Adrenal gland (tissue), 12 donors: ENCODE data around the gene VAPB. TPM values are rescaled to one million over a fixed set of nuclear protein-coding genes. Genes with fewer than 3 reads are reported as not detected.

ENCODE experiments used
- DNase-seq, 7 donors: peaks; one replicate each; pipeline ENCODE4 v3.0.0-alpha.2; 2019 to 2020
- H3K27ac ChIP-seq, 5 donors: fragments of 200-600 bp; sonication (generic) in 4 of 5; 1 replicate in 3 of 5; 2 replicates in 2 of 5; pipeline versions ENCODE4 v1.5.1 to v1.8.0; 2016 to 2020; ENCODE audit warnings: mild to moderate bottlenecking in 1 of 5
- H3K27me3 ChIP-seq: fragments of 200-600 bp; 2 replicates; pipeline ENCODE4 v1.8.0; 2021
- H3K36me3 ChIP-seq, 2 donors: fragments of 200-600 bp; replicated peaks in 1 of 2; 1 replicate in 1 of 2; 2 replicates in 1 of 2; pipeline versions ENCODE4 v1.5.1 to v1.8.0; 2018 to 2022
- H3K4me1 ChIP-seq, 2 donors: fragments of 200-600 bp; replicated peaks in 1 of 2; 1 replicate in 1 of 2; 2 replicates in 1 of 2; pipeline versions ENCODE4 v1.5.1 to v1.8.0; 2018 to 2021
- H3K4me3 ChIP-seq, 4 donors: fragments of 200-600 bp; sonication (generic) in 3 of 4; one replicate each; pipeline ENCODE4 v1.5.1; 2016 to 2018
- H3K9me3 ChIP-seq, 3 donors: fragments of 200-600 bp; sonication (generic) in 1 of 3; replicated peaks in 1 of 3; 1 replicate in 2 of 3; 2 replicates in 1 of 3; pipeline versions ENCODE4 v1.5.1 to v1.8.0; 2016 to 2021
- CTCF ChIP-seq, 6 experiments: fragments of 450-650 bp in 4 of 6; fragments of 200-600 bp in 2 of 6; sonication (generic) in 1 of 6; IDR thresholded peaks; 1 replicate in 5 of 6; 2 replicates in 1 of 6; pipeline versions ENCODE4 v1.5.1 to v1.8.0; 2016 to 2021; ENCODE audit warnings: antibody characterized with exemption in 6 of 6, mild to moderate bottlenecking in 2 of 6, moderate library complexity in 1 of 6
- POLR2A ChIP-seq, 2 donors: fragments of 450-650 bp; IDR thresholded peaks; one replicate each; pipeline ENCODE4 v1.6.1; 2017; ENCODE audit warnings: antibody characterized with exemption in 2 of 2, mild to moderate bottlenecking in 2 of 2, moderate library complexity in 1 of 2
- WGBS, 4 donors: extraction: QIAGEN DNeasy Blood & Tissue Kit in 2 of 4; methylation state at CpG; one replicate each; pipeline versions ENCODE4 v1.1.5 to v1.1.7; 2013 to 2017; 5-methylcytosine and 5-hydroxymethylcytosine counted together
- intact Hi-C, 2 donors: fragments of 100-400 bp; cut with DNase I; formaldehyde crosslinking; loops; one replicate each; pipeline versions ENCODE4 v1.14.1 to v1.15.0; 2022 to 2023
- polyA plus RNA-seq, 3 donors: library from polyadenylated mRNA; stranded (reverse); fragments of 200-250 nt in 2 of 3; fragments of 350-450 nt in 1 of 3; fragmentation: Illumina TruSeq in 1 of 3; extraction: RNeasy Lipid Tissue Mini Kit (QIAGEN cat#74804) in 1 of 3; gene quantifications; one replicate each; pipeline ENCODE4 v1.2.3, GENCODE V29; 2013 to 2014
- total RNA-seq, 9 donors: library from RNA; depleted of rRNA in 4 of 9; stranded (reverse); fragments of >200 nt in 4 of 9; fragments of 120-200 nt in 1 of 9; fragmentation: NEBNext Ultra II Directional in 1 of 9; extraction: Animal tissue kit (Norgen Biotek cat#: 25700) in 1 of 9; gene quantifications; one replicate each; pipeline versions ENCODE4 v1.1.0 to v1.2.4, GENCODE V29; 2013 to 2023
- donor health status: healthy with polysubstance abuse.
- donor health status: Bipolar disorder and iron deficiency.
- donor health status: DM: yes; HTN: yes; CAD: no.
- donor health status: DM: no; HTN: no; CAD: no.
- donor health status: DM: no; HTN: no; CAD: no.
- donor health status: DM: yes; HTN: yes; CAD: no.

The VAPB gene
- total and polyA plus RNA-seq, 12 donors, result 24.6 to 162 (median 40.3) TPM

GRCh38 chr20:58374027-58374850, 14.8 kb upstream of the VAPB start:
- Histone ChIP-seq H3K9me3 (no peaks in the 10 kb centered on the region), H3K4me1 (peaks cover 9 to 18% of the 10 kb centered on the region in 2 donors), H3K27me3 (no peaks in the 10 kb centered on the region), H3K27ac (peak overlapping the region in 4 of 5 donors; percentile 40 to 78 (median 50)), H3K4me3 (no peak overlapping the region), H3K36me3 (no peaks in the 10 kb centered on the region)
- intact Hi-C loops, result no loop called here
- TF ChIP-seq CTCF (IDR thresholded peaks at IDR 0.05), result no peak
- TF ChIP-seq POLR2A (IDR thresholded peaks at IDR 0.05), result no peak
- peak; percentile 42 to 88 (median 78) for DNase-seq
- WGBS, 4 donors, result 50 to 66% (median 55%) methylated on average over 15 to 19 of the region's 19 CpGs

GRCh38 chr20:58374906-58375758, 13.9 kb upstream of the VAPB start:
- DNase-seq, result peak in 3 of 7 donors; percentile 16 to 52 (median 45)
- intact Hi-C loops, result no loop called here
- no peaks in the 10 kb centered on the region for H3K36me3 ChIP-seq
- H3K27ac ChIP-seq, result peak overlapping the region in 4 of 5 donors; percentile 40 to 78 (median 50)
- no peaks in the 10 kb centered on the region for H3K9me3 ChIP-seq
- TF ChIP-seq POLR2A (IDR thresholded peaks at IDR 0.05) (no peak), CTCF (IDR thresholded peaks at IDR 0.05) (no peak)
- WGBS, 4 donors, result 50 to 65% (median 54%) methylated on average over 8 of the region's 8 CpGs
- H3K4me3 ChIP-seq, result no peak overlapping the region
- H3K4me1 ChIP-seq, result peaks cover 9 to 18% of the 10 kb centered on the region in 2 donors
- H3K27me3 ChIP-seq, result no peaks in the 10 kb centered on the region

GRCh38 chr20:58375759-58376352, 13.2 kb upstream of the VAPB start:
- DNase-seq, result peak in 1 of 7 donors; percentile 13
- no peak overlapping the region for H3K27ac ChIP-seq
- 82 to 87% (median 87%) methylated on average over 10 of the region's 10 CpGs for WGBS, 4 donors

More at GRCh38 chr20:58375759-58376352, 13.2 kb upstream of the VAPB start:
- H3K36me3 ChIP-seq, result no peaks in the 10 kb centered on the region
- H3K27me3 ChIP-seq, result no peaks in the 10 kb centered on the region
- intact Hi-C loops, result no loop called here
- no peak overlapping the region for H3K4me3 ChIP-seq
- TF ChIP-seq CTCF (IDR thresholded peaks at IDR 0.05), result no peak
- TF ChIP-seq POLR2A (IDR thresholded peaks at IDR 0.05), result no peak
- no peaks in the 10 kb centered on the region for H3K9me3 ChIP-seq
- H3K4me1 ChIP-seq, result peaks cover 9 to 18% of the 10 kb centered on the region in 2 donors
